IPS-20b (cell line): ENCODE results near the gene NAV2.
"Not testable (repeated sequence)": the region's sequence is repeated elsewhere in the genome, so short reads cannot be mapped to it uniquely, and the experiment has no call there.

Source experiments
- H3K27ac ChIP-seq: one replicate; pipeline ENCODE4 v1.5.1; 2013; ENCODE audit warnings: low read length
- H3K27me3 ChIP-seq: 2 replicates; pipeline ENCODE4 v1.6.1; 2013; ENCODE audit warnings: mild to moderate bottlenecking, low read length, inconsistent platforms; ENCODE audit not compliant: insufficient read depth
- H3K36me3 ChIP-seq: 2 replicates; pipeline ENCODE4 v1.6.1; 2013; ENCODE audit warnings: low read depth, mild to moderate bottlenecking, inconsistent platforms, low read length, moderate library complexity; ENCODE audit not compliant: insufficient read depth
- H3K4me1 ChIP-seq: 2 replicates; pipeline ENCODE4 v1.6.1; 2013; ENCODE audit warnings: mild to moderate bottlenecking, control low read depth, inconsistent platforms, low read length, moderate library complexity; ENCODE audit not compliant: insufficient read depth
- H3K4me3 ChIP-seq: 2 replicates; pipeline ENCODE4 v1.5.1; 2013; ENCODE audit warnings: mild to moderate bottlenecking, low read length, inconsistent platforms
- H3K9ac ChIP-seq: 2 replicates; pipeline ENCODE4 v1.6.1; 2013; ENCODE audit warnings: low read depth, mild to moderate bottlenecking, inconsistent platforms, low read length, moderate library complexity
- H3K9me3 ChIP-seq: 2 replicates; pipeline ENCODE4 v1.6.1; 2013; ENCODE audit warnings: mild to moderate bottlenecking, low read depth, low read length, inconsistent platforms; ENCODE audit not compliant: insufficient read depth

The NAV2 gene

GRCh38 chr11:19924311-19924710, 211.7 kb downstream of the NAV2 start:
- no peak overlapping the region for H3K9ac ChIP-seq
- no peaks in the 10 kb centered on the region for H3K9me3 ChIP-seq
- no peak overlapping the region for H3K27ac ChIP-seq
- H3K27me3 ChIP-seq: no peaks in the 10 kb centered on the region
- H3K4me3 ChIP-seq: no peak overlapping the region
- H3K4me1 ChIP-seq: no peaks in the 10 kb centered on the region
- H3K36me3 ChIP-seq: no peaks in the 10 kb centered on the region

DNA sequence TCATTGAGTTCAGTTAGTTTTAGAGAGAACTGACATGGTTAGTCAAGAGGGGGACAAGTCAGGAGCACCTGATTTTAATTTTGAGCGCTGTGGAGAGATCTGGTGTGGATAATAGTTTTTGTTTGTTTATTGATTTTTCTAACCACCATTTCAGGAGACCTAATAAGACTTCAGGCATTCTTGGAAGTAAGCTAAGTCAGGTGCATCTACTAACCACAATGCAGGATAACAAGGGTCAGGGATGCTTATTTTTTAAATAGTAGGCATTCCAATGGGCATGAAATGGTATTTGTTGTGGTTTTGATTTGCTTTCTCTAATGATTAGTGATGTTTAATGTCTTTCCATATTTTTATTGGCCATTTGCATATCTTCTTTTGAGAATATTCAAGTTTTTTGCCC, 212.1 kb downstream of the NAV2 start:
- Histone ChIP-seq H3K4me1 (no peaks in the 10 kb centered on the region), H3K36me3 (no peaks in the 10 kb centered on the region), H3K9ac (no peak overlapping the region), H3K27me3 (no peaks in the 10 kb centered on the region), H3K9me3 (no peaks in the 10 kb centered on the region), H3K27ac (no peak overlapping the region), H3K4me3 (no peak overlapping the region)

- not testable (repeated sequence) for H3K4me3 ChIP-seq, H3K4me1 ChIP-seq, H3K36me3 ChIP-seq, H3K27ac ChIP-seq, H3K27me3 ChIP-seq, H3K9ac ChIP-seq, H3K9me3 ChIP-seq
Observed at GRCh38 chr11:19927403-19927802, 214.8 kb downstream of the NAV2 start.

GRCh38 chr11:19929147-19929546, 216.5 kb downstream of the NAV2 start:
- Histone ChIP-seq H3K9ac (no peak overlapping the region), H3K27me3 (no peaks in the 10 kb centered on the region), H3K4me3 (no peak overlapping the region), H3K4me1 (no peaks in the 10 kb centered on the region), H3K9me3 (no peaks in the 10 kb centered on the region), H3K27ac (no peak overlapping the region), H3K36me3 (peaks cover 16% of the 10 kb centered on the region)

DNA sequence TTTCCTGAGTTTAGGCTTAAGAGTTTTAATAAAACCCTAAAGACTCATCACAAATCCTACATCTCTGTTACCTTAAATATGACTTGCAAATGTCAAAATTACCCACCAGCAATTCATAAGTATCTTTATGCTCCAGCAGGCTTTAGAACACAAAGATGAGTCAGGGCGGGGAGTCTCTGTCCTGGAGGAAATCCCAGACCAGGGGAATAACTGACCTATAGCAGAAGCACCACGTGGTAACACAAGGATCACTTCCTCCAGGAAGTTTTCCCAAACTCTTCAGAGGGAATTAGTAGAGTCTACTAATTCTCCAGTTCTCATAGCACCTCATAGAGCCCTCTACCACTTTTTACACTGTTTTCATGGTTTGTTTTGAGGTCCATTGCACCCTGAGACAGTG, 217.0 kb downstream of the NAV2 start:
- Histone ChIP-seq H3K9ac (no peak overlapping the region), H3K36me3 (peaks cover 19% of the 10 kb centered on the region), H3K9me3 (no peaks in the 10 kb centered on the region), H3K27ac (no peak overlapping the region), H3K4me1 (0 out of 2 replicates have a peak, but pooled peaks cover 1% of the 10 kb centered on the region), H3K27me3 (no peaks in the 10 kb centered on the region), H3K4me3 (no peak overlapping the region)

GRCh38 chr11:19931141-19931770, 218.6 kb downstream of the NAV2 start:
- Histone ChIP-seq H3K27me3 (no peaks in the 10 kb centered on the region), H3K4me3 (no peak overlapping the region), H3K4me1 (peaks cover 12% of the 10 kb centered on the region), H3K9me3 (no peaks in the 10 kb centered on the region), H3K9ac (no peak overlapping the region; the same call in 1 of the 2 replicates), H3K27ac (no peak overlapping the region), H3K36me3 (peaks cover 28% of the 10 kb centered on the region)

- Histone ChIP-seq H3K9ac (no peak overlapping the region; the same call in 1 of the 2 replicates), H3K27me3 (no peaks in the 10 kb centered on the region), H3K4me1 (peaks cover 14% of the 10 kb centered on the region), H3K27ac (no peak overlapping the region), H3K36me3 (peaks cover 34% of the 10 kb centered on the region), H3K4me3 (no peak overlapping the region), H3K9me3 (no peaks in the 10 kb centered on the region)
Observed at GRCh38 chr11:19931771-19932369, 219.2 kb downstream of the NAV2 start.

DNA sequence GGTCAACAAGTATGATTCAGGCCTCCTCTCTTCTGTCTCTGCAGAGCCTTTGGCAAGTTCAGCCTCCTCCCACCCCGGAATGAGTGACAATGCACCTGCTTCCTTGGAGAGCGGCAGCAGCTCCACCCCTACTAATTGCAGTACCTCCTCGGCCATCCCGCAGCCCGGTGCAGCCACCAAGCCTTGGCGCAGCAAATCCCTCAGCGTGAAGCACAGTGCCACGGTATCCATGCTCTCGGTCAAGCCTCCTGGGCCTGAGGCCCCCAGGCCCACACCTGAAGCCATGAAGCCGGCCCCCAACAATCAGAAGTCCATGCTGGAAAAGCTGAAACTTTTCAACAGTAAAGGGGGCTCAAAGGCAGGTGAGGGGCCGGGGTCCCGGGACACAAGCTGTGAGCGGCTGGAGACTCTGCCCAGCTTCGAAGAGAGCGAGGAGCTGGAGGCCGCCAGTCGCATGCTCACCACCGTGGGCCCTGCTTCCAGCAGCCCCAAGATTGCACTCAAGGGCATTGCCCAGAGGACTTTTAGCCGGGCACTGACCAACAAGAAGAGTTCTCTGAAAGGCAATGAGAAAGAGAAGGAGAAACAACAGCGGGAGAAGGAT, 220.6 kb downstream of the NAV2 start:
- H3K4me1 ChIP-seq: peaks cover 14% of the 10 kb centered on the region
- H3K9ac ChIP-seq: no peak overlapping the region
- no peaks in the 10 kb centered on the region for H3K27me3 ChIP-seq
- no peak overlapping the region for H3K27ac ChIP-seq
- no peak overlapping the region for H3K4me3 ChIP-seq
- H3K36me3 ChIP-seq: peaks cover 36% of the 10 kb centered on the region
- H3K9me3 ChIP-seq: no peaks in the 10 kb centered on the region

DNA sequence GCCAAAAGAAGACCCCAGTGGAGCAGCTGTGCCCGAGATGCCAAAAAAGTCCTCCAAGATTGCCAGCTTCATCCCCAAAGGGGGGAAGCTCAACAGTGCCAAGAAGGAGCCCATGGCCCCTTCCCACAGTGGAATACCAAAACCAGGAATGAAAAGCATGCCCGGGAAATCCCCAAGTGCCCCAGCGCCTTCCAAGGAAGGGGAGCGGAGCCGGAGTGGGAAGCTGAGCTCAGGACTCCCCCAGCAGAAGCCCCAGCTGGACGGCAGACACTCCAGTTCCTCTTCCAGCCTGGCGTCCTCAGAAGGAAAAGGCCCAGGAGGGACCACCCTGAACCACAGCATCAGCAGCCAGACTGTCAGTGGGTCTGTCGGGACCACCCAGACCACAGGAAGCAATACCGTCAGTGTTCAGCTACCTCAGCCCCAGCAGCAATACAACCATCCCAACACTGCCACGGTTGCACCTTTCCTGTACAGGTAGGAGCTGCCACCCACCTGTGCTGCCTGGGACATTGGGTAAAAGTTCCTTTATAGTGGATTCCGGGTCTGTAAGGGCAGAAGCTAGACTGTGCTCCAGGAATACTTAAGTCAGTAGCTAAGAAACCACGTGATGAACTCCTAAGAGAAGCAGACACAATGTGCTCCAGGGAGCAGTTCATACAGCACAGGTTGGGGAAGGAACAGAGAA, 221.3 kb downstream of the NAV2 start:
- Histone ChIP-seq H3K27me3 (no peaks in the 10 kb centered on the region), H3K9me3 (no peaks in the 10 kb centered on the region), H3K4me1 (peaks cover 14% of the 10 kb centered on the region), H3K36me3 (peaks cover 38% of the 10 kb centered on the region), H3K4me3 (no peak overlapping the region), H3K9ac (no peak overlapping the region), H3K27ac (no peak overlapping the region)

GRCh38 chr11:19934828-19935259, 222.2 kb downstream of the NAV2 start:
- Histone ChIP-seq H3K27ac (no peak overlapping the region), H3K9me3 (no peaks in the 10 kb centered on the region), H3K4me1 (peaks cover 14% of the 10 kb centered on the region), H3K36me3 (peaks cover 47% of the 10 kb centered on the region), H3K4me3 (no peak overlapping the region), H3K27me3 (no peaks in the 10 kb centered on the region), H3K9ac (0 out of 2 replicates have a peak overlapping the region, but pooled peaks have one; percentile 25)

DNA sequence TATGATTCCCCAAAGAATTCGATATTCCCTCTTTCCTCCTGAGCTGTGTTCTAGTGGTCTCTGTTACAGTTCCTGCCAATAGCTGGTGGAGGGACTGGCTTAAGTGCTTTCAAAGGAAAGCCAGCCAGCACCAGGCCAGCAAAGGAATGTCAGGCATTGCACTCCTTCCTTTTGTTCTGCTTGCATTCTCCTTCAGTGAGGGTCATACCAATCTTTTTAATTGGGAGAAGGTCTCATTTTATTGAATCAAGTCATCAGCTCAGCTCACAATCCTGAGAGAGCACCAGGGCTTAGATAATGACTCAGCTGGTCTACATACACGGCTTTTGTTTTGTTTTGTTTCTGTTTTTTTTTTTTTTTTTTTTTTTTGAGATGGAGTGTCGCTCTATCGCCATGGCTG, 222.9 kb downstream of the NAV2 start:
- Histone ChIP-seq H3K27me3 (no peaks in the 10 kb centered on the region), H3K9me3 (no peaks in the 10 kb centered on the region), H3K27ac (no peak overlapping the region), H3K36me3 (peaks cover 51% of the 10 kb centered on the region), H3K4me3 (no peak overlapping the region), H3K4me1 (peaks cover 14% of the 10 kb centered on the region), H3K9ac (0 out of 2 replicates have a peak overlapping the region, but pooled peaks have one; percentile 25)
